GM18526 (cell line): ENCODE data around the gene GZF1.

Experiments used
- POLR2A ChIP-seq: IDR thresholded peaks from 3 replicates; pipeline ENCODE4 v1.6.1; 2011; ENCODE audit not compliant: insufficient read length; ENCODE audit errors: extremely low read depth

GZF1 gene

DNA sequence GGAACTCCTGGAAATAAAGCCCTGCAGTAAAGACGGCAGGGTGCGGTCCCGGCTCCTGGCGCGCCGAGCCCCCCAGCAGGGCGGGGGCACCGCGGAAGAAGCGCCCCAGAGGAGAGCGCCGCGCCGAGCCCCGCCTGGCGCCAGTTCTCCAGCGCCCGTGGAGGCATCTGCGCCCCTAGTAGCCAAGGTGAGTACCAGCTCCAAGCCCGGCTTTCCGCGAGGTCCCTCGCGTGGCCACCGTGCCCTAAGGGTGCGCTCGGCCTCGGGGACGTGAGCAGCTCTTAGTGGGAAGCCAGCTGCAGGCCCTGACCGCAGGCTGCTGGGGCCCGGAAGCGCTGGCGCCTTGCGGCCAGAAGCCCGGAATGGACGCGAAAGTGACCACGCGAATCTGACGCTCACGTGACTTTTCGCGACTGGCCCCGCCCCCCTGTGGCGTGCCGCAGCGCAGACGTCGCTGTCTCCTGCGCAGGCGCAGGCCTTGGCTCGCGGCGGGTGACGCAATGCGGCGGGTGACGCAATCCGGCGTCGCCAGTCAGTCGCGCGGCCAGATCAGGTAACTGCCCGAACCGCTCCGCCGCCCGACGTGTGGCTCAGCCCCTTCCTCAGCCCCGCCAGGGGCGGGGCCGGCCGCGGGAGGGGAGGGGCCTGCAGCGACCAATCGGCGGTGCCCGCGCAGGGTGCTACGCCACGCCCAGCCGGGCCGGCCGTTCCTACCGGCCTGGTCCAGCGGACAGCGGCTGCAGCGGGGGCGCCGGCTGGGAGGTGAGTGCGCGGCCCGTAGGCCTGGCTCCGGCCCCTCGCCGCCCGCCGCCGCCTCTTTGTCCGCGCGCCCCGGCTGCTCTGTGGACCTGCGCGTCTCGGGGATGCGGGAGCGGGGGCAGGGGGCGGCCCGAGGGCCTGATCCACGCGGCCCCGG lies at the start of gene GZF1:
Gene GZF1 (plus strand): TSS at position 707 of the 916 bp plus-strand sequence. CDS start 2,202 bp downstream, outside the sequence.
- TF ChIP-seq POLR2A, result peak; percentile 81

DNA sequence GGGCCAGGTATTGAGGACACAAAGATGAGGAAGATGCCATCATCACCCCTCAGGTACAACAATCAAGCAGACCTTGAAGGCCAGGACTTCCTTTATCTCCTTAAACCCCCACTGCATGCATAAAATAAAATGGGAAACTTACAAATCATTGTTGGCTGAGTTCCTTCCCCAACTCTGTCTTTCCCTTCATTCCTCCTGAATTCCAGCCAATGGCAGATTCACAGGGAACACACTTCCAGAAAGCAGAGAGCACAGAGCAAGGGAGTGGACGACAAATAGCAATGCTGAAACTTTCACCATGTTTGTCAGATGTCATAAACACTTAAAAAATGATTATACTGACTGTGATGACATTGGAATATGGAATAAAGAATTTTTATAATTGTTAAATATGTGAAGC lies 48.7 kb upstream of the GZF1 start:
- no peak for TF ChIP-seq POLR2A

- TF ChIP-seq POLR2A, result no peak
Measured at GRCh38 chr20:23314699-23315098, 47.3 kb upstream of the GZF1 start.

DNA sequence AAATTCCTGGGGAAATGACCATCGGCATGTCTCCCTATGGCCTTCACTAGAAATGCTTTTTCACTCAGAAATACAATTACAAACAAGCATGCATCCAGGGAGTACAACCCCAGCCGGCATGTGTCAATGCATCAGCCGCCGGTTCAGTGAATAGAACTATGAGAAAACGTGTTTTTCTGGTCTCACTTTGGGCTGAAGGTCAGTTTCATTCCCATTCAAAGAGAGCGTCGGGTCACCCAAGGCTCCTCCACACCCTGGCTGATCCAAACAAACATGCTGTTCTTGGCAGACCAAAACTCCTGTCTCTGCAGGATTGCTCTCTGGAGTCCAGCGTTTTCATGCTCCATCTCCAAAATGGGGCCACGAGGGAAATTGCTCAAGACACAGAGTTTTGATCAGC lies 46.9 kb upstream of the GZF1 start:
- TF ChIP-seq POLR2A, result no peak

GRCh38 chr20:23316626-23317025 lies 45.4 kb upstream of the GZF1 start:
- no peak for TF ChIP-seq POLR2A

DNA sequence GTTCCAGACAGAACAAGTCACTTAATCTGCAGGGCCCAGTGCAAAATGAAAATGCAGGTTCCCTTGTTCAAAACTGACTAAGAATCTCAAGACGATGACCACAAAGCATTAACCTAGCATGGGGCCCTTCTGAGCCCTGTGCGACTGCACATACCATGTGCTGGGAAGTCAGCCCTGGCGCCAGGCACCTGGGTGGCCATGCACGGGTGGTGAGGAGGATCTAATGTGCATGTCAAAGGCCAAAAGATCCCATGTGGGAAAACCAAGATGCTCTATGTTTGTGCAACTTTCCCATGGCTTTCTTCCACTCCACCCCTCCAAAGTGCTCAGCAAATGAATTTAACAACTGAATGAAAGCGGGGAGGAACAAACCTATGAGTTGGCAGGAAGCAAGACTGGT lies 44.9 kb upstream of the GZF1 start:
- no peak for TF ChIP-seq POLR2A

- TF ChIP-seq POLR2A, result no peak
Measured at GRCh38 chr20:23318347-23318746, 43.6 kb upstream of the GZF1 start.

DNA sequence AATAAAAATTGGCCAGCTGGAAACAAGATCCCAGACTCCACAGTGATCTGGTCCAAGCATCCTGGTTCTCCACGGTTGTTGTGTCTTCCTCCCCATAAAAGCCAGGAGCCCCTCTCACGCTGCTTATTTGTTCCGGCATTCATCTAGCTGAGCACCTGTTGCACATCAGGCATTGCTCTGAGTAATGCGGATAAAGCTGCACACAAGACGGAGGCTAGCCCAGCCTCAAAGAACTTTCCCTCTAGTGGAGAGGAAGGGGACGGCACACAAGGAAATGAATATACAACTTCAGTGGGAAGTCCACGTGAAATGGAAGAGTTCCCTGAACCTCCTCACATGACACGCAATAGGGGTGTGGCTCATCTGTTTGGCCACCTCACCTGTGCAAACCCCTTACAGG lies 41.7 kb upstream of the GZF1 start:
- no peak for TF ChIP-seq POLR2A

GRCh38 chr20:23325107-23325506 lies 36.9 kb upstream of the GZF1 start:
- no peak for TF ChIP-seq POLR2A

GRCh38 chr20:23326774-23327173 lies 35.2 kb upstream of the GZF1 start:
- no peak for TF ChIP-seq POLR2A

DNA sequence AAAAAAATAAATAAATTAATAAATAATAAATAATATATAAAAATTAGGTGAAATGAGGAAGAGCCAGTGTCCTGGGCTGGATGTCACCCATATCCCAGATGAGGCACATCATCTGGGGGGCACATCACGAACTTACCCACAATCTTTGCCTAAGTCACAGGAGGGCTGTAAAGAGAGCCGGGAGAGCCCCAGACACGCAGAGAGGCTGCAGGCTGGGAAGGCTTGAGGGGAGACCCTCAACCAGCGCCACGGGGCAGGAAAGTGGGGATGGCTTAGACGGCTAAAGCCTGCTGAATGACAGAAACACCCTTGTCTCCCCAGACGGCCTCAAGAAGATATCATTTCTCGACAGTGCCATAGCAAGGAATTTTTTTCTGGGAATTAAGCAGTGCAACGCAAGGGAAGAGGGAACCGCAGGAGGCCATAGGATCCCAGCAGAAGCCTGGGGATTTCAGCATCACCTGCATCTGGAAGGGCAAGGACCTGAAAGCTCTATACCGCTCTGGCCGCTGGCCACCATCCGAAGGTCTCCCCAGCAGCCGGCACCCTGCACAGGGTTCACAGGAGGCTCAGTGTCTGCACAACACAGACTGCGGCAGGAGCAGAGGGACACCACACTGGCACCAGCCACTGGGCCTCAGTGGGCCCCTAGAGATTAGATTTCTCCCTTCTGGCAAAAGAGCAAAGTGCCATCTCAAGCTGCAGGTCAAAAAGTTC lies 34.2 kb upstream of the GZF1 start:
- TF ChIP-seq POLR2A, result no peak

GRCh38 chr20:23331450-23332350 lies 30.3 kb upstream of the GZF1 start:
- no peak for TF ChIP-seq POLR2A

- no peak for TF ChIP-seq POLR2A
Measured at GRCh38 chr20:23332467-23332866, 29.5 kb upstream of the GZF1 start.

- no peak for TF ChIP-seq POLR2A
Measured at GRCh38 chr20:23334111-23334510, 27.9 kb upstream of the GZF1 start.

DNA sequence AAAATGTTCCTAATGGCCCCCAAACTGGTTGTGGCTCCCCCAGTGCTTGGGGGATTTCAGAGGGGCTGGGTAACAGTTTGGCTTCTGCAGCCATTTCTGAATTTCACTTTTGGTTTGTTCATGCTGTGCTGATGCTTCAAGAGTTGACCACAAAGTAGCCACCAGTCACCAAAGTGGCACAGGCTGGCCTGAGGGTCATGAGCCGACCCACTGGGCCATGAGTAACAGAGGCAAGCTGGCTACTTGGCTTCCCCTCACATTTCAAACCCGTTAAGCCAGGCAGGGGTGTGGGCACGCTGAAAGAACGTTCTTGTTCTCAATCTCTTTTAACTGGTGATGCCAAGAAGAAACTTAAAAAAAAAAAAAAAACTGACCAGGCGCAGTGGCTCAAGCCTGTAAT lies 26.5 kb upstream of the GZF1 start:
- no peak for TF ChIP-seq POLR2A
